GM12878 (cell line): ENCODE measurements around the gene BNIP5. TPM values are rescaled to one million over a fixed set of nuclear protein-coding genes. Genes with fewer than 3 reads are reported as not detected.

Experiments
- ASH2L ChIP-seq: fragments of 300-600, 200-600 bp; sonication (generic); IDR thresholded peaks from 2 replicates; pipeline ENCODE4 v1.6.1; 2017; ENCODE audit warnings: low read depth, mild to moderate bottlenecking, borderline replicate concordance
- ATF3 ChIP-seq: IDR thresholded peaks from 2 replicates; pipeline ENCODE4 v1.6.1; 2011; ENCODE audit warnings: low read depth, mild to moderate bottlenecking, low read length, moderate library complexity, borderline replicate concordance; ENCODE audit errors: extremely low read depth
- BACH1 ChIP-seq: fragments of 450-650 bp; IDR thresholded peaks from 2 replicates; pipeline ENCODE4 v1.6.1; 2017; ENCODE audit warnings: mild to moderate bottlenecking, borderline replicate concordance
- BCLAF1 ChIP-seq: fragments of 450-650 bp; IDR thresholded peaks from 2 replicates; pipeline ENCODE4 v1.6.1; 2017; ENCODE audit warnings: antibody characterized with exemption, mild to moderate bottlenecking, moderate library complexity
- CREB1 ChIP-seq: IDR thresholded peaks from 2 replicates; pipeline ENCODE4 v1.6.1; 2012; ENCODE audit warnings: low read depth, mild to moderate bottlenecking, inconsistent platforms
- DPF2 ChIP-seq: fragments of 450-650 bp; IDR thresholded peaks from 2 replicates; pipeline ENCODE4 v1.6.1; 2017; ENCODE audit warnings: mild to moderate bottlenecking
- E2F4 ChIP-seq: IDR thresholded peaks from 2 replicates; pipeline ENCODE4 v1.6.1; 2012; ENCODE audit warnings: low read depth, low read length, improper control_type of control experiment
- EZH2 ChIP-seq: IDR thresholded peaks from 2 replicates; pipeline ENCODE4 v1.6.1; 2012; ENCODE audit warnings: low read depth, mild to moderate bottlenecking, control low read depth, inconsistent platforms, low read length, borderline replicate concordance; ENCODE audit not compliant: control insufficient read depth
- FOXM1 ChIP-seq: IDR thresholded peaks from 2 replicates; pipeline ENCODE4 v1.6.1; 2012; ENCODE audit warnings: low read depth, mild to moderate bottlenecking, inconsistent platforms, low read length, moderate library complexity
- GABPA ChIP-seq: IDR thresholded peaks from 2 replicates; pipeline ENCODE4 v1.6.1; 2014; ENCODE audit warnings: antibody characterized with exemption, low read depth, mild to moderate bottlenecking, inconsistent platforms
- KLF5 ChIP-seq: fragments of 450-650 bp; IDR thresholded peaks from 2 replicates; pipeline ENCODE4 v1.6.1; 2014; ENCODE audit warnings: mild to moderate bottlenecking; ENCODE audit not compliant: partially characterized antibody
- LARP7 ChIP-seq: fragments of 450-650 bp; IDR thresholded peaks from 2 replicates; pipeline ENCODE4 v1.6.1; 2017; ENCODE audit warnings: mild to moderate bottlenecking
- MEF2A ChIP-seq: IDR thresholded peaks from 2 replicates; pipeline ENCODE4 v1.6.1; 2011; ENCODE audit warnings: low read depth, mild to moderate bottlenecking, low read length, moderate library complexity; ENCODE audit not compliant: insufficient read depth
- MEF2B ChIP-seq: fragments of 450-650 bp; IDR thresholded peaks from 2 replicates; pipeline ENCODE4 v1.6.1; 2018; ENCODE audit warnings: mild to moderate bottlenecking, moderate library complexity; ENCODE audit not compliant: partially characterized antibody, poor library complexity, severe bottlenecking
- MLLT1 ChIP-seq: fragments of 450-650 bp; IDR thresholded peaks from 2 replicates; pipeline ENCODE4 v1.6.1; 2016; ENCODE audit warnings: mild to moderate bottlenecking
- NBN ChIP-seq: fragments of 450-650 bp; IDR thresholded peaks from 2 replicates; pipeline ENCODE4 v1.6.1; 2016
- NFXL1 ChIP-seq: fragments of 450-650 bp; IDR thresholded peaks from 2 replicates; pipeline ENCODE4 v1.6.1; 2017; ENCODE audit warnings: antibody characterized with exemption, mild to moderate bottlenecking, borderline replicate concordance
- NFYB ChIP-seq: IDR thresholded peaks from 2 replicates; pipeline ENCODE4 v1.6.1; 2011; ENCODE audit warnings: low read depth, mild to moderate bottlenecking, low read length, improper control_type of control experiment, moderate library complexity; ENCODE audit not compliant: insufficient read depth
- RFX5 ChIP-seq: IDR thresholded peaks from 2 replicates; pipeline ENCODE4 v1.6.1; 2011; ENCODE audit warnings: low read depth, low read length, improper control_type of control experiment
- TARDBP ChIP-seq: IDR thresholded peaks from 2 replicates; pipeline ENCODE4 v1.6.1; 2016; ENCODE audit warnings: borderline replicate concordance
- TBL1XR1 ChIP-seq: IDR thresholded peaks from 2 replicates; pipeline ENCODE4 v1.6.1; 2012; ENCODE audit warnings: low read depth, low read length, improper control_type of control experiment
- TCF12 ChIP-seq: IDR thresholded peaks from 2 replicates; pipeline ENCODE4 v1.6.1; 2011; ENCODE audit warnings: low read depth, mild to moderate bottlenecking, low read length
- TCF3 ChIP-seq: IDR thresholded peaks from 2 replicates; pipeline ENCODE4 v1.6.1; 2012; ENCODE audit warnings: low read depth, mild to moderate bottlenecking, low read length, borderline replicate concordance; ENCODE audit not compliant: insufficient read depth
- ZZZ3 ChIP-seq: IDR thresholded peaks from 2 replicates; pipeline ENCODE4 v1.6.1; 2011; ENCODE audit warnings: low read depth; ENCODE audit not compliant: control insufficient read depth, insufficient read length
- polyA plus RNA-seq, 11 experiments: library from polyadenylated mRNA; depleted of rRNA in 4 of 11; unstranded in 6 of 11; stranded (reverse) in 5 of 11; fragments of >200 nt; fragmentation: Nextera tagmentation in 4 of 11; fragmentation: Illumina TruSeq in 1 of 11; extraction: Ambion mirVana in 4 of 11; extraction: Trizol in 1 of 11; gene quantifications; 1 replicate in 1 of 11; 2 replicates in 10 of 11; pipeline versions ENCODE4 v1.2.1 to v1.2.3, GENCODE V29; 2011 to 2016; ENCODE audit warnings: inconsistent platforms in 2 of 11, missing spikeins in 2 of 11, low read depth in 1 of 11
- total RNA-seq, 4 experiments: library from RNA; depleted of rRNA in 3 of 4; stranded (reverse); fragments of >200 nt in 3 of 4; fragmentation: Illumina TruSeq in 1 of 4; extraction: Trizol in 1 of 4; gene quantifications; 2 replicates each; pipeline versions ENCODE4 v1.2.1 to v1.2.3, GENCODE V29; 2013 to 2021

Gene BNIP5
- total and polyA plus RNA-seq, 10 of the 15 experiments (the other 5 are each of a cell fraction or from before 2014, with no cell fraction given) = 0.02 to 0.68 (median 0.05) TPM; not detected in 2

- TF ChIP-seq MEF2A (peak; percentile 89), FOXM1 (peak; percentile 90; the same call in 1 of the 2 replicates), MLLT1 (no peak), KLF5 (no peak), EZH2 (no peak), TARDBP (no peak), DPF2 (no peak), RFX5 (no peak), ATF3 (no peak), BCLAF1 (no peak), NBN (no peak), BACH1 (no peak), E2F4 (no peak), MEF2B (peak; percentile 65), TCF3 (no peak), ZZZ3 (no peak), CREB1 (peak; percentile 31; the same call in 1 of the 2 replicates), NFXL1 (no peak), LARP7 (no peak), NFYB (no peak), TBL1XR1 (peak; percentile 57; the same call in 1 of the 2 replicates), TCF12 (no peak), ASH2L (no peak), GABPA (no peak)
These were observed 45.1 kb upstream of the BNIP5 start (continued) for GRCh38 chr6:36381502-36382389.
